GM12874 (cell line): ENCODE results near the gene ORC3.

Source experiments
- TF ChIP-seq, protein P1 (sequence below): IDR thresholded peaks from 2 replicates; pipeline ENCODE4 v1.5.1; 2011; ENCODE audit warnings: low read depth, mild to moderate bottlenecking, control low read depth, low read length, moderate library complexity; ENCODE audit not compliant: insufficient read depth

The ORC3 gene

DNA sequence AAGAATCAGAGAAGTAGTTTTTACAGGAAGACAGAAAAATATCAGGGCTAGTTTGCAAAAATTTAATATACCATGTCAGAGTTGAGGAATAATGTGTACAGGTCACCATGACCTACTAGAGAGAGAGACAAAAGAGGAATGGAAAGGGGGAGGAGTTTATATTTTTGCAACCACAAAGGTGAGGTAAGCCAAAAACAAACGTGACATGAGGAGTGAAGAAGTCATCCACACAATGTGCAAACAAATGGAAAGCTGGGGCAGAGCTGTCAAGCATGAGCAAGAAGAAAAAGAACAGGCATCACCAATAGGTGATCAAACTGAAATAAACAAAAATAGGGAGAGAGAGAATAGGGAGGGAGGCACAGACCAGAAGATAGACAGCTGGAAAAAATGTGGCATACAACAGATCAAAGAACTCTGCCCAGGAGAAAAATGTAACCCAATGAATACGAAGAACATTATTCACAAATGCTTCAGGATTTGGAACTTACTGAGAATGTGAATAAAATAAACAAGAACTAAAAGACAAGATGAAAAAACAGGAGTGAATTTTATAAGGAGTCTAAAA lies 15.6 kb upstream of the ORC3 start:
- TF ChIP-seq, protein P1, sequence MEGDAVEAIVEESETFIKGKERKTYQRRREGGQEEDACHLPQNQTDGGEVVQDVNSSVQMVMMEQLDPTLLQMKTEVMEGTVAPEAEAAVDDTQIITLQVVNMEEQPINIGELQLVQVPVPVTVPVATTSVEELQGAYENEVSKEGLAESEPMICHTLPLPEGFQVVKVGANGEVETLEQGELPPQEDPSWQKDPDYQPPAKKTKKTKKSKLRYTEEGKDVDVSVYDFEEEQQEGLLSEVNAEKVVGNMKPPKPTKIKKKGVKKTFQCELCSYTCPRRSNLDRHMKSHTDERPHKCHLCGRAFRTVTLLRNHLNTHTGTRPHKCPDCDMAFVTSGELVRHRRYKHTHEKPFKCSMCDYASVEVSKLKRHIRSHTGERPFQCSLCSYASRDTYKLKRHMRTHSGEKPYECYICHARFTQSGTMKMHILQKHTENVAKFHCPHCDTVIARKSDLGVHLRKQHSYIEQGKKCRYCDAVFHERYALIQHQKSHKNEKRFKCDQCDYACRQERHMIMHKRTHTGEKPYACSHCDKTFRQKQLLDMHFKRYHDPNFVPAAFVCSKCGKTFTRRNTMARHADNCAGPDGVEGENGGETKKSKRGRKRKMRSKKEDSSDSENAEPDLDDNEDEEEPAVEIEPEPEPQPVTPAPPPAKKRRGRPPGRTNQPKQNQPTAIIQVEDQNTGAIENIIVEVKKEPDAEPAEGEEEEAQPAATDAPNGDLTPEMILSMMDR, result no peak

DNA sequence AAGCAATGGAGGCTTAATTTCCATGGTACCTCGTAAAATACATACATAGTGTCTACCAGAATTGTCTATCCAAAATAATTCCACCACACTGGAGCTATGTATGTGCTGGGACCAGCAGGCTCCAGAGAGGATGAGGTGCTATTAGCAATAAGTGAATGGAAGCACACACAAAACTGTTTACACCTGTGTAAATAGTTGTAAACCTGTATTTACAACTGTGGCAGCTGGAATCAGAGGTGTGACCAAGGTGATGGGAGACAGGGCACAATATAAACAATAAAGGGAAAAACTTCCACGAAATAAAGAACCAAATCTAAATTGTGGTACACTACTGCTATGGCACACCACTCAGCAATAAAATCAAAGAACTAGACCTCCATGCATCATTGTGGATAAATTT lies 14.5 kb upstream of the ORC3 start:
- TF ChIP-seq, protein P1, result no peak

DNA sequence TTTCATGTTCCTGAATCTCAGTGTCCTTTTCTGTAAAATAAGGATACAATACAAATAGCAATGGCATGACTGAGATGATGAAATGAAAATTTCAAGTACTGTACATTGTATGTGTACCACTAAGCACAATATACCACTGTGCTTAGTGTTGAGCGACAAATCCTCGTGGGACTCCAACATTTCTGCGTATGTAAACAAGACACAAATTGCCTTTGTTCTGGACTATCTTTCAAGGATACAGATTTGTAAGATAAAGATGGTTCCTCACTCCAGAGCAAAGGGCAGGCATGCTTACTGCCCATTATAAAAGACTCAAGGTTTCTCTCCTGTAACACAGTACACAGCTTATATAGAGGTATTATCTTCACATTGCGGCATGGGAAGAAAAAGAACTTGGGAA lies 6.1 kb upstream of the ORC3 start:
- TF ChIP-seq, protein P1, result no peak

DNA sequence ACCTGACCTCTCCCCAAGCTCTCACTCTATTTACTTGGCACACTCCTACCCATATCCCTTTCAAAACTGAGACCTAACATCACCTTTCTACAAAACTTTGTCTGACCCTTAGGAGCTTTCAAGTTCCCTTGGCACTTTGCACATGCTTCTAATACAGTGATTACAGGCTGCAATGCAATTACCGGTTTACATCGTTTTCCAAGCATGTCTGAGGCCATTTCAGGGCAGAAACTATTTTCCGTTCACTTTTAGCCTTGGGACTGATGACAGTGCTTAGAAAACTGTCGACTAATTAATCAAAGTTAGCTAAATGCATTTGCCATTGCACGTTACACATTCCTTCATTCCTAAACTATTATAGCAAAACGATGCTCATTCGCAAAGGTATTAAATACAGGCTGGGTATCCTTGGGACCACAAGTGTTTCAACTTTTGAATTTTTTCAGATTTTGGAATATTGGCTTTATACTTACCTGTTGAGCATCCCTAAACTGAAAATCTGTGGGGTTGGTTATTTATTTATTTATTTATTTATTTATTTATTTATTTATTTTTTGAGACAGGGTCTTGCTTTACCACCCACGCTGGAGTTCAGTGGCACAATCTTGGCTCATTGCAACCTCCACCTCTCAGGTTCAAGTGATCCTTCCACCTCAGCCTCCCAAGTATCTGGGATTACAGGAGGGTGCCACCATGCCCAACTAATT lies 3.4 kb upstream of the ORC3 start:
- TF ChIP-seq, protein P1, result no peak

DNA sequence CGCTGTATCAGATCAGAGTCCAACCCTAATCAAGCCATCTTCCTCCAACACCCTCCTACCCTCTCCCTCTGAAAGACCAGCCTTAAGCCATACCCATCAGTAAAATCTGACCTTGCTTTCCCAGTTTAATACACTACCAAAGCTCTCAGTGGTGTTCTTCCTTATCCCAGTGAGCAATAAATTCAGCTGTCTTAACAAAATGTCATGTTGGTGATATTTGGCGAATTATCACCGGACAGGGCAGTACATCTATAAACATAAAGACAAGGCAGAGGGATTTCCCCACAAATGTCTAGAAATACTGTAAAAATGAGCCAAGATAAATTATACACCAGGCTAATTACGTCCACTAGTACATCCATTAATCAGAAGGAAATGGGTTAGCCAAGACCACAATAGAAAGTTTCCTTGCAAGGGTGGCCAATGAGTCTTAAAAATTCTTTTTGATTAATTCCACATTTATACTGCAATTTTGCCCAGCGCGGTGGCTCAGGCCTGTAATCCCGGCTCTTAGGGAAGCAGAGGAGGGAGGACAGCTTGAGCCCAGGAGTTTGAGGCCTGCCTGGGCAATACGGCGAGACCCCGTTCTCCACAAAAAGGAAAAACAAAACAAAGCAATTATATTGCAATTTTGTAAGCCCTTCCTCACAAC lies 1.1 kb upstream of the ORC3 start:
- TF ChIP-seq, protein P1, result no peak

DNA sequence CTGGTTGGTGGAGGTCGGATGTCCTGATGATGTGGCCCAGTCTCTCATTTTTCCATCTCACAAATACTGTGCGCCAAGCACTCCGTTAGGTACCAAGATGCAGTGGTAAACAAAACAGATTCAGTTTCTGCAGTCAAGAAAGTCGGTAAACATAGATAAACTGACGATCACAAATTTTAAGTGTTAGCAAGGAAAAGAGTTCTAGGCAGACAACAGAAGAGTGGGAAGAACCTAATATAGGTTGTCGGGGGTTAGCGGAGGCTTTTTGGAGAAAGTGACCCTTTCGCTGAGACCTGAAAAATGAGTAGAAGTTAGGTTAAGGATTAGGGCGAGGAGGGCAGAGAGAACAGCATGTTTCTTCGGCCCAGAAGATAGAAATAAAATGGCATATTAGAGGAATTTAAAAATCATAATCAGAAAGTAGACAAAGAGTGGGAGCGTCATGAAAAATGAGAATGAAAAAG lies 514 bp downstream of the ORC3 start:
- TF ChIP-seq, protein P1, result no peak

DNA sequence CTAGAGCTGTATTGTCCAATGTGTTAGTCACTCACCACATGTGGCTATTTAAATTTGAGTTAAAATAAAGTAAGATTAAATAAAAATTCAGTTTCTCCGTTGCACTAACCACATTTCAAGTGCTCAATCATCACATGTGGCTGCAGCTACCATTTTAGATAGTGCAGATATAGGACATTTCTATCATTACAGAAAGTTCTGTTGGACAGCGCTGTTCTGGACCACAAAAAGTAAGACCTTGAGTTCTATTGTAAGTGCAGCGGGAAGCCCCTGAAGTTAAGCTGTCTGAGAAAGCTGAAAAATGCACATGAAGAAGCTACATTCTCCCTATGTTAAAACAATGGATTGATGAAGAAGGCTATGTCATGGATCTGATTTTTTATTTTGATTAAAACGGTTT lies 1.1 kb downstream of the ORC3 start:
- TF ChIP-seq, protein P1, result no peak
